IMR-90 (cell line): Measurements from ENCODE around the gene CD27. TPM values are rescaled to one million over a fixed set of nuclear protein-coding genes. Genes with fewer than 3 reads are reported as not detected.

Experiments
- ATAC-seq: fragments of 200-7000 bp; cut with Tn5 transposase; 2 replicates; pipeline ENCODE4 v1.9.1; 2020; ENCODE audit warnings: low read depth, mild to moderate bottlenecking, moderate library complexity
- BruUV-seq: library from RNA; stranded (reverse); fragments of 400-500 nt; replicated peaks from 2 replicates; lab custom pipeline; 2021; lab: Mats Ljungman, UMichigan
- CTCF ChIA-PET: fragments of 300-600 bp; formaldehyde crosslinking; extraction: SDS; loops from one replicate; lab custom pipeline; 2021; ENCODE audit warnings: antibody characterized with exemption; lab: Yijun Ruan, JAX
- POLR2A ChIA-PET: fragments of 300-600 bp; sonication (Branson Sonifier 250); formaldehyde crosslinking; loops from one replicate; lab custom pipeline; 2022; ENCODE audit warnings: antibody characterized with exemption; ENCODE audit not compliant: unreplicated experiment; lab: Charles Lee
- DNase-seq: peaks from one replicate; pipeline ENCODE4 v3.0.0; 2013
- H2AFZ ChIP-seq: replicated peaks from 2 replicates; pipeline ENCODE3; 2013; ENCODE audit warnings: low read length, mild to moderate bottlenecking; ENCODE audit not compliant: poor library complexity
- H2AK5ac ChIP-seq: 2 replicates; pipeline ENCODE4 v1.6.1; 2013; ENCODE audit warnings: low read depth, low read length, inconsistent platforms
- H2AK9ac ChIP-seq: replicated peaks from 2 replicates; pipeline ENCODE3; 2013; ENCODE audit warnings: mild to moderate bottlenecking, low read depth, low read length, moderate library complexity; ENCODE audit not compliant: poor library complexity
- H2BK120ac ChIP-seq: 2 replicates; pipeline ENCODE4 v1.6.1; 2013; ENCODE audit warnings: low read depth, low read length, inconsistent platforms
- H2BK15ac ChIP-seq: 3 replicates; pipeline ENCODE4 v1.6.1; 2013; ENCODE audit warnings: low read depth, low read length, inconsistent platforms
- H2BK20ac ChIP-seq: 2 replicates; pipeline ENCODE4 v1.6.1; 2013; ENCODE audit warnings: low read depth, mild to moderate bottlenecking, inconsistent platforms, low read length, moderate library complexity
- H2BK5ac ChIP-seq: 2 replicates; pipeline ENCODE4 v1.6.1; 2013; ENCODE audit warnings: mild to moderate bottlenecking, low read depth, low read length, inconsistent platforms; ENCODE audit not compliant: poor library complexity, severe bottlenecking
- H3K14ac ChIP-seq: replicated peaks from 2 replicates; pipeline ENCODE4 v1.6.1; 2013; ENCODE audit warnings: low read depth, low read length, inconsistent platforms
- H3K18ac ChIP-seq: 2 replicates; pipeline ENCODE4 v1.6.1; 2013; ENCODE audit warnings: low read depth, low read length, control low read depth
- H3K23ac ChIP-seq: 2 replicates; pipeline ENCODE4 v1.6.1; 2013; ENCODE audit warnings: low read depth, low read length, inconsistent platforms
- H3K27ac ChIP-seq: 2 replicates; pipeline ENCODE4 v1.5.1; 2013; ENCODE audit warnings: mild to moderate bottlenecking, control low read depth, low read length; ENCODE audit not compliant: insufficient read depth
- H3K27me3 ChIP-seq: 2 replicates; pipeline ENCODE4 v1.6.1; 2013; ENCODE audit warnings: low read length; ENCODE audit not compliant: control insufficient read depth, insufficient read depth
- H3K36me3 ChIP-seq: 2 replicates; pipeline ENCODE4 v1.6.1; 2013; ENCODE audit warnings: low read length, mixed read lengths; ENCODE audit not compliant: control insufficient read depth, insufficient read depth
- H3K4ac ChIP-seq: 2 replicates; pipeline ENCODE4 v1.6.1; 2013; ENCODE audit warnings: low read depth, low read length, inconsistent platforms
- H3K4me1 ChIP-seq: 2 replicates; pipeline ENCODE4 v1.6.1; 2013; ENCODE audit warnings: low read length, mixed read lengths; ENCODE audit not compliant: control insufficient read depth, insufficient read depth
- H3K4me2 ChIP-seq: 2 replicates; pipeline ENCODE4 v1.6.1; 2013; ENCODE audit warnings: low read depth, mild to moderate bottlenecking, control low read depth, low read length, moderate library complexity
- H3K4me3 ChIP-seq: 2 replicates; pipeline ENCODE4 v1.5.1; 2013; ENCODE audit warnings: low read depth, mild to moderate bottlenecking, control low read depth, low read length, moderate library complexity; ENCODE audit not compliant: insufficient read depth
- H3K56ac ChIP-seq: 2 replicates; pipeline ENCODE4 v1.6.1; 2013; ENCODE audit warnings: low read length, inconsistent platforms; ENCODE audit not compliant: insufficient read depth; ENCODE audit errors: extremely low read depth
- H3K79me1 ChIP-seq, 2 experiments: 2 replicates each; pipeline ENCODE4 v1.6.1; 2013; ENCODE audit warnings: low read length in 2 of 2, inconsistent platforms in 1 of 2, low read depth in 1 of 2
- H3K9ac ChIP-seq: 2 replicates; pipeline ENCODE4 v1.6.1; 2013; ENCODE audit warnings: low read depth, low read length, control low read depth
- H3K9me1 ChIP-seq: 2 replicates; pipeline ENCODE4 v1.6.1; 2013; ENCODE audit warnings: low read length, inconsistent platforms; ENCODE audit not compliant: insufficient read depth
- H3K9me3 ChIP-seq: 2 replicates; pipeline ENCODE4 v1.6.1; 2013; ENCODE audit warnings: low read length; ENCODE audit not compliant: control insufficient read depth, insufficient read depth
- H4K20me1 ChIP-seq: 2 replicates; pipeline ENCODE4 v1.6.1; 2013; ENCODE audit warnings: low read length, inconsistent platforms; ENCODE audit not compliant: insufficient read depth
- H4K5ac ChIP-seq: 2 replicates; pipeline ENCODE4 v1.6.1; 2013; ENCODE audit warnings: mild to moderate bottlenecking, low read depth, low read length, control low read depth
- H4K8ac ChIP-seq, 2 experiments: 2 replicates each; pipeline ENCODE4 v1.6.1; 2013; ENCODE audit warnings: low read depth in 2 of 2, low read length in 2 of 2, control low read depth in 1 of 2, inconsistent platforms in 1 of 2
- H4K91ac ChIP-seq: 2 replicates; pipeline ENCODE4 v1.6.1; 2013; ENCODE audit warnings: low read depth, low read length, inconsistent platforms; ENCODE audit not compliant: insufficient read depth
- BHLHE40 ChIP-seq: fragments of 150-350 bp; IDR thresholded peaks from 2 replicates; pipeline ENCODE4 v1.6.1; 2016; ENCODE audit warnings: mild to moderate bottlenecking, low read depth, low read length
- CEBPB ChIP-seq: IDR thresholded peaks from 2 replicates; pipeline ENCODE4 v1.6.1; 2012; ENCODE audit warnings: low read depth, low read length, improper control_type of control experiment
- CHD1 ChIP-seq: IDR thresholded peaks from 2 replicates; pipeline ENCODE4 v1.6.1; 2012; ENCODE audit warnings: low read depth, low read length, improper control_type of control experiment
- FOS ChIP-seq: fragments of 150-350 bp; IDR thresholded peaks from 2 replicates; pipeline ENCODE4 v1.6.1; 2016; ENCODE audit warnings: low read depth, low read length
- MAFK ChIP-seq: IDR thresholded peaks from 2 replicates; pipeline ENCODE4 v1.6.1; 2012; ENCODE audit warnings: low read depth, low read length, improper control_type of control experiment
- MAZ ChIP-seq: IDR thresholded peaks from 2 replicates; pipeline ENCODE4 v1.6.1; 2012; ENCODE audit warnings: low read depth, mild to moderate bottlenecking, low read length, improper control_type of control experiment, moderate library complexity, borderline replicate concordance
- MXI1 ChIP-seq: IDR thresholded peaks from 2 replicates; pipeline ENCODE4 v1.6.1; 2012; ENCODE audit warnings: low read depth, mild to moderate bottlenecking, low read length, moderate library complexity, borderline replicate concordance
- NFE2L2 ChIP-seq: fragments of 150-350 bp; IDR thresholded peaks from 2 replicates; pipeline ENCODE4 v1.6.1; 2016; ENCODE audit warnings: low read depth, mild to moderate bottlenecking, low read length
- POLR2A ChIP-seq: IDR thresholded peaks from 2 replicates; pipeline ENCODE4 v1.6.1; 2012; ENCODE audit warnings: mild to moderate bottlenecking, low read depth, low read length
- RAD21 ChIP-seq: IDR thresholded peaks from 2 replicates; pipeline ENCODE4 v1.6.1; 2012; ENCODE audit warnings: low read length, improper control_type of control experiment
- RCOR1 ChIP-seq: IDR thresholded peaks from 2 replicates; pipeline ENCODE4 v1.6.1; 2012; ENCODE audit warnings: mild to moderate bottlenecking, low read length, improper control_type of control experiment; ENCODE audit not compliant: insufficient replicate concordance
- RFX5 ChIP-seq: IDR thresholded peaks from 2 replicates; pipeline ENCODE4 v1.8.0; 2012; ENCODE audit warnings: low read depth, mild to moderate bottlenecking, low read length, moderate library complexity
- SMC3 ChIP-seq: fragments of 150-350 bp; IDR thresholded peaks from 2 replicates; pipeline ENCODE4 v1.6.1; 2016; ENCODE audit warnings: low read depth, mild to moderate bottlenecking, antibody characterized with exemption, low read length, moderate library complexity
- WGBS, 2 experiments: methylation state at CpG; one replicate each; pipeline versions ENCODE4 v1.1.5 to v1.1.7; 2013; ENCODE audit warnings: missing lambda C conversion rate in 2 of 2; ENCODE audit not compliant: insufficient read length in 1 of 2; ENCODE audit errors: extremely low coverage in 2 of 2; 5-methylcytosine and 5-hydroxymethylcytosine counted together
- dilution Hi-C: fragments of 300-500 bp; cut with HindIII; formaldehyde crosslinking; loops from one replicate; pipeline ENCODE4 v1.14.3; 2018; ENCODE audit warnings: low sequenced_read_pairs; ENCODE audit not compliant: unreplicated experiment
- in situ Hi-C: fragments of 300-500 bp; cut with MboI; formaldehyde crosslinking; loops from 3 replicates; pipeline ENCODE4 v1.14.3; 2019; ENCODE audit warnings: low sequenced_read_pairs, inconsistent platforms, mixed read lengths
- intact Hi-C: fragments of 100-400 bp; cut with micrococcal nuclease; formaldehyde crosslinking; loops from 2 replicates; pipeline ENCODE4 v1.10.0; 2022
- polyA plus RNA-seq, 3 experiments: library from polyadenylated mRNA; depleted of rRNA; stranded (reverse); fragments of >200 nt; gene quantifications; 2 replicates each; pipeline ENCODE4 v1.2.3, GENCODE V29; 2012; ENCODE audit warnings: low replicate concordance in 1 of 3
- total RNA-seq: library from RNA; depleted of rRNA; stranded (reverse); fragments of >200 nt; gene quantifications from 2 replicates; pipeline ENCODE4 v1.2.3, GENCODE V29; 2012
- TF ChIP-seq, protein P1 (sequence below): fragments of 150-350 bp; IDR thresholded peaks from 2 replicates; pipeline ENCODE4 v1.6.1; 2017; ENCODE audit warnings: mild to moderate bottlenecking, antibody characterized with exemption, low read length, low read depth
- TF ChIP-seq, protein P2 (sequence below): conservative IDR thresholded peaks from 2 replicates; pipeline ENCODE4 v1.5.1; 2012; ENCODE audit warnings: mild to moderate bottlenecking, low read depth, low read length, improper control_type of control experiment
- TF ChIP-seq, protein P3 (sequence below): fragments of 150-350 bp; IDR thresholded peaks from 2 replicates; pipeline ENCODE4 v1.6.1; 2016; ENCODE audit warnings: low read depth, mild to moderate bottlenecking, low read length, moderate library complexity, borderline replicate concordance

The CD27 gene
- total and polyA plus RNA-seq, 2 of the 4 experiments (the other 2 are of a cell fraction) = 0.07 TPM; not detected in 1

DNA sequence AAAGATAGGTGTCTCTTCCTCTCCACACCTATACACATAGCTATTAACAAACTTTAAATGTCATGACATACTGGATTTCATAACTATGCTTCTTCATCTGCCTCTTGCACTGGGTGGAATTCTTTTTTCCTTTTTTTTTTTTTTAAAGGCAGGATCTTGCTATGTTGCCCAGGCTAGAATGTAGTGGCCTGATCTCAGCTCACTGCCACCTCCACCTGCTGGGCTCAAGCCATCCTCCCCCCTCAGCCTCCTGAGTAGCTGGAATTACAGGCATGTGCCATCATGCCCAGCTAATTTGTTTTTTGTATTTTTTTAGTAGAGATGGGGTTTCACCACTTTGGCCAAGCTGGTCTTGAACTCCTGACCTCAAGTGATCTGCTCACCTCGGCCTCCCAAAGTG, 43.5 kb downstream of the CD27 start:
- CTCF ChIA-PET = interaction anchor here (0.9 kb wide), 1 partner anchor 64 kb away, joined by 3 read pairs; no protein-coding TSS in a partner anchor
- Histone ChIP-seq H3K14ac (no peak overlapping the region), H3K36me3 (no peaks in the 10 kb centered on the region), H3K9ac (no peak overlapping the region), H2BK120ac (no peak overlapping the region), H3K9me1 (peaks cover 4% of the 10 kb centered on the region), H2BK20ac (no peak overlapping the region), H3K79me1 (peaks cover 13 to 14% of the 10 kb centered on the region in 2 experiments), H4K20me1 (peaks cover under 1% of the 10 kb centered on the region), H3K4me3 (no peak overlapping the region), H2AK5ac (no peak overlapping the region), H4K91ac (no peak overlapping the region), H3K18ac (no peak overlapping the region), H3K27ac (no peak overlapping the region), H3K4ac (no peak overlapping the region), H3K4me1 (no peaks in the 10 kb centered on the region; the same call in 1 of the 2 replicates), H3K4me2 (no peak overlapping the region), H4K8ac (no peak overlapping the region), H3K9me3 (no peaks in the 10 kb centered on the region), H2BK15ac (no peak overlapping the region), H2AFZ (no peak overlapping the region), H3K23ac (no peak overlapping the region), H2BK5ac (no peak overlapping the region), H2AK9ac (no peak overlapping the region), H3K27me3 (no peaks in the 10 kb centered on the region), H3K56ac (no peak overlapping the region), H4K5ac (no peak overlapping the region)
- dilution Hi-C loops = no loop called here
- in situ Hi-C loops = no loop called here
- DNase-seq (no peak), ATAC-seq (no peak)
- no TSS peak for BruUV-seq
- POLR2A ChIA-PET = no interaction called here
- TF ChIP-seq BHLHE40 (no peak), NFE2L2 (no peak), CHD1 (no peak), MAZ (no peak), RAD21 (no peak), FOS (no peak), POLR2A (no peak), CEBPB (no peak), SMC3 (no peak), MAFK (no peak), MXI1 (no peak), RFX5 (no peak), RCOR1 (no peak)
- TF ChIP-seq, protein P1, sequence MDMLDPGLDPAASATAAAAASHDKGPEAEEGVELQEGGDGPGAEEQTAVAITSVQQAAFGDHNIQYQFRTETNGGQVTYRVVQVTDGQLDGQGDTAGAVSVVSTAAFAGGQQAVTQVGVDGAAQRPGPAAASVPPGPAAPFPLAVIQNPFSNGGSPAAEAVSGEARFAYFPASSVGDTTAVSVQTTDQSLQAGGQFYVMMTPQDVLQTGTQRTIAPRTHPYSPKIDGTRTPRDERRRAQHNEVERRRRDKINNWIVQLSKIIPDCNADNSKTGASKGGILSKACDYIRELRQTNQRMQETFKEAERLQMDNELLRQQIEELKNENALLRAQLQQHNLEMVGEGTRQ = no peak
- TF ChIP-seq, protein P2, sequence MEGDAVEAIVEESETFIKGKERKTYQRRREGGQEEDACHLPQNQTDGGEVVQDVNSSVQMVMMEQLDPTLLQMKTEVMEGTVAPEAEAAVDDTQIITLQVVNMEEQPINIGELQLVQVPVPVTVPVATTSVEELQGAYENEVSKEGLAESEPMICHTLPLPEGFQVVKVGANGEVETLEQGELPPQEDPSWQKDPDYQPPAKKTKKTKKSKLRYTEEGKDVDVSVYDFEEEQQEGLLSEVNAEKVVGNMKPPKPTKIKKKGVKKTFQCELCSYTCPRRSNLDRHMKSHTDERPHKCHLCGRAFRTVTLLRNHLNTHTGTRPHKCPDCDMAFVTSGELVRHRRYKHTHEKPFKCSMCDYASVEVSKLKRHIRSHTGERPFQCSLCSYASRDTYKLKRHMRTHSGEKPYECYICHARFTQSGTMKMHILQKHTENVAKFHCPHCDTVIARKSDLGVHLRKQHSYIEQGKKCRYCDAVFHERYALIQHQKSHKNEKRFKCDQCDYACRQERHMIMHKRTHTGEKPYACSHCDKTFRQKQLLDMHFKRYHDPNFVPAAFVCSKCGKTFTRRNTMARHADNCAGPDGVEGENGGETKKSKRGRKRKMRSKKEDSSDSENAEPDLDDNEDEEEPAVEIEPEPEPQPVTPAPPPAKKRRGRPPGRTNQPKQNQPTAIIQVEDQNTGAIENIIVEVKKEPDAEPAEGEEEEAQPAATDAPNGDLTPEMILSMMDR = no peak
- TF ChIP-seq, protein P3, sequence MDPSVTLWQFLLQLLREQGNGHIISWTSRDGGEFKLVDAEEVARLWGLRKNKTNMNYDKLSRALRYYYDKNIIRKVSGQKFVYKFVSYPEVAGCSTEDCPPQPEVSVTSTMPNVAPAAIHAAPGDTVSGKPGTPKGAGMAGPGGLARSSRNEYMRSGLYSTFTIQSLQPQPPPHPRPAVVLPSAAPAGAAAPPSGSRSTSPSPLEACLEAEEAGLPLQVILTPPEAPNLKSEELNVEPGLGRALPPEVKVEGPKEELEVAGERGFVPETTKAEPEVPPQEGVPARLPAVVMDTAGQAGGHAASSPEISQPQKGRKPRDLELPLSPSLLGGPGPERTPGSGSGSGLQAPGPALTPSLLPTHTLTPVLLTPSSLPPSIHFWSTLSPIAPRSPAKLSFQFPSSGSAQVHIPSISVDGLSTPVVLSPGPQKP = no peak
- intact Hi-C loops = no loop called here
- WGBS, 2 experiments = no CpG with 5 or more reads among the region's 1 CpG
